ENCODE measurements around the gene BDKRB2.
"Not testable (repeated sequence)": the region's sequence is repeated elsewhere in the genome, so short reads cannot be mapped to it uniquely, and the experiment has no call there.

The BDKRB2 gene

GRCh38 chr14:96224480-96225096 lies 19.9 kb downstream of the BDKRB2 start:
- DNase-seq (ENCODE audit: low spot score), result no peak

- DNase-seq (ENCODE audit: low spot score), result no peak
Measured at GRCh38 chr14:96225213-96225612, 20.6 kb downstream of the BDKRB2 start.

- no peak for DNase-seq (ENCODE audit: low spot score)
Measured at GRCh38 chr14:96225745-96226151, 21.1 kb downstream of the BDKRB2 start.

- DNase-seq (ENCODE audit: low spot score), result no peak
Measured at GRCh38 chr14:96227428-96227827, 22.8 kb downstream of the BDKRB2 start.

- DNase-seq (ENCODE audit: low spot score), result no peak
Measured at GRCh38 chr14:96229315-96229714, 24.7 kb downstream of the BDKRB2 start.

GRCh38 chr14:96231056-96231455 lies 26.4 kb downstream of the BDKRB2 start:
- DNase-seq (ENCODE audit: low spot score), result no peak

- no peak for DNase-seq (ENCODE audit: low spot score)
Measured at GRCh38 chr14:96231526-96232130, 27.0 kb downstream of the BDKRB2 start.

- no peak for DNase-seq (ENCODE audit: low spot score)
Measured at GRCh38 chr14:96232506-96232905, 27.9 kb downstream of the BDKRB2 start.

GRCh38 chr14:96233661-96234060 lies 29.0 kb downstream of the BDKRB2 start:
- no peak for DNase-seq (ENCODE audit: low spot score)

- DNase-seq (ENCODE audit: low spot score), result no peak
Measured at GRCh38 chr14:96235426-96235825, 30.8 kb downstream of the BDKRB2 start.

- DNase-seq (ENCODE audit: low spot score), result no peak
Measured at GRCh38 chr14:96237641-96238040, 33.0 kb downstream of the BDKRB2 start.

GRCh38 chr14:96238676-96239265 lies 34.1 kb downstream of the BDKRB2 start:
- DNase-seq (ENCODE audit: low spot score), result no peak

- no peak for DNase-seq (ENCODE audit: low spot score)
Measured at GRCh38 chr14:96239711-96240141, 35.1 kb downstream of the BDKRB2 start.

GRCh38 chr14:96240641-96241040 lies 36.0 kb downstream of the BDKRB2 start:
- DNase-seq (ENCODE audit: low spot score), result no peak

- DNase-seq (ENCODE audit: low spot score), result no peak
Measured at GRCh38 chr14:96242126-96242525, 37.5 kb downstream of the BDKRB2 start.

- DNase-seq (ENCODE audit: low spot score), result no peak
Measured at GRCh38 chr14:96243785-96244184, 39.1 kb downstream of the BDKRB2 start.

- not testable (repeated sequence) for DNase-seq (ENCODE audit: low spot score)
Measured at GRCh38 chr14:96245074-96245473, 40.4 kb downstream of the BDKRB2 start.

GRCh38 chr14:96245710-96246538 lies 41.3 kb downstream of the BDKRB2 start:
- DNase-seq (ENCODE audit: low spot score), result no peak

- DNase-seq (ENCODE audit: low spot score), result no peak
Measured at GRCh38 chr14:96246539-96246847, 41.9 kb downstream of the BDKRB2 start.

GRCh38 chr14:96247031-96247430 lies 42.4 kb downstream of the BDKRB2 start:
- no peak for DNase-seq (ENCODE audit: low spot score)

GRCh38 chr14:96249029-96249428 lies 44.4 kb downstream of the BDKRB2 start:
- no peak for DNase-seq (ENCODE audit: low spot score)

- DNase-seq (ENCODE audit: low spot score), result no peak
Measured at GRCh38 chr14:96250485-96250884, 45.8 kb downstream of the BDKRB2 start.

- no peak for DNase-seq (ENCODE audit: low spot score)
Measured at GRCh38 chr14:96251656-96252155, 47.1 kb downstream of the BDKRB2 start.

Data from germinal center (tissue), 1 donor.